HG03521 (cell line): ENCODE results near the gene ETFB.

Source experiments
- ATAC-seq: cut with Tn5 transposase; IDR thresholded peaks from one replicate; pipeline ENCODE4 v1.9.1; 2021; ENCODE audit warnings: mild to moderate bottlenecking, moderate library complexity; ENCODE audit not compliant: unreplicated experiment

The ETFB gene

GRCh38 chr19:51329411-51329810, 36.8 kb downstream of the ETFB start:
- ATAC-seq: no peak

- no peak for ATAC-seq
These were observed 38.9 kb downstream of the ETFB start for GRCh38 chr19:51327066-51328001.

DNA sequence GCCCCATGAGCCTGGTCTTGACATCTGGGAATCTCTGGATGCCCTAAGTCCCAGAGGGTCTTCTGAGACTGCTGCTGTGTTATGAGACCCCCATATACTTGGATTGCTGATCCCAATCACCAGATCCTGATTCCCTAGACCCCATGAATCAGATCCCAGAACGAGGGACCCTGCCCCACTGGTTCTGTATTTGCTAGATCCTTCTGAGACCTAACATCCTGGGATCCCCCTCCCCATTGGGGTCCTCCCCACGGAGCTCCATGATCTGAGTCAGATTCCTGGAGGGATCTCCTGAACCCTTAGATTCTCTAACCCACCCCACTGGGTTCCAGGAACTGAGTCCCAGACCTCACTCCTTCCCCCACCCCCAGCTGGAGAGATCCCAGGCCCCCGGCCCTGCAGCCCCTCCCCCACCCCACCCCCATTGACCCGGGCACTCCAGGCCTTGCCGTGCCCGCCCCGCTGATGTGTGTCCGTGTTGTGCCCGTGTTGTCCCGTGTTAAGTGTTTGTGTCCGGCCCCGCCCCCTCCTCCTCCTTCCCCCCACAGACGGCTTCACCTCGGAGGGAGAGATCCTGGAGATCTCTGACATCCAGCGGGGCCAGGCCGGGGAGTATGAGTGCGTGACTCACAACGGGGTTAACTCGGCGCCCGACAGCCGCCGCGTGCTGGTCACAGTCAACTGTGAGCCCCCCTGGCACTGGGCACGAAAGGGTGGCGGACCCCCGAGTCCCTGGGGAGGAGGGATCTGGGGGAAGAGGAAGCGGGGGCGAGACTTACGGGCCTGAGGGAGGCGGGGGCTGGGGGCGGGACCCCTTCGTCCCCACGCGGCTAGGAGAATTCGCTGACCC, 39.7 kb downstream of the ETFB start:
- ATAC-seq: no peak

- no peak for ATAC-seq
These were observed 40.8 kb downstream of the ETFB start for GRCh38 chr19:51325161-51325976.

- ATAC-seq: no peak
These were observed 42.1 kb downstream of the ETFB start for GRCh38 chr19:51324167-51324481.

DNA sequence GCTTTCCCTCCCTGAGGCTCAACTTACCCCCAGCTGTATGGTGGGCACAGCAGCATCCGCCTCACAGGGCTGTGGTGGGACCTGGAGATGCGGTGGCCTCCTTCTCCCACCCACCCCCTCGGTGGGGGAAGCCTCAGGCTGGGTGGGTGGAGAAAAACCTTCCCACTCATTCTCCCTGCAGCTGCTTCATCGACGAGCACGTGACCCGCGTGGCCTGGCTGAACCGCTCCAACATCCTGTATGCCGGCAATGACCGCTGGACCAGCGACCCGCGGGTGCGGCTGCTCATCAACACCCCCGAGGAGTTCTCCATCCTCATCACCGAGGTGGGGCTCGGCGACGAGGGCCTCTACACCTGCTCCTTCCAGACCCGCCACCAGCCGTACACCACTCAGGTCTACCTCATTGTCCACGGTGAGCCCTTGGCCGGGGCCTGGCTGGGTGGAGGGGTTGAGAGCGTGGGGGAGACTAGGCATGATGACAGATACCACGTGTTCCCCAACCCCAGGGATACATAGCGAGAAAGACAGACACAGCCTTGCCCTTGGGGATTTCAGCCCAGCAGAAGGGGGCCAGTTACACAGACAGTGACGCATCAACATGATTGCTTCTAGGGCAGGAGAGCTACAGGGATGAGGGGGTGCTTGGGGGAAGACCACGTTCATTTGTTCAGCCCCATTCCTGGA, 42.6 kb downstream of the ETFB start:
- ATAC-seq: no peak

DNA sequence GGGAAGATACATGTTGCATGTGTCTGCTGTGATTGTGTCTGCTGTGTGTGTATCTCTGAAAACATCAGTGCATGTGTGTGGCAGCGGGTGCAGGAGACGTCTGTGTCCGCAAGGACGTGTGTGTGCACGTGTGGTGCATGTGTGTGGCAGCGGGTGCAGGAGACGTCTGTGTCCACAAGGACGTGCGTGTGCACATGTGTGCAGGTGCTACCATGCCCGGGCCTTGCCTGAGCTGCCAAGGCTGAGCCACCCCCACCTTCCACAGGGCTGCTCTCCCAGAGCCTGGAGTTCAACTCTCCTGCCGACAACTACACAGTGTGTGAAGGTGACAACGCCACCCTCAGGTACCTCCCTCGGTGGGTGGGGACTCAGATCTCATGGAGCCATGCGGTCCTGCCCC, 44.4 kb downstream of the ETFB start:
- ATAC-seq: no peak

DNA sequence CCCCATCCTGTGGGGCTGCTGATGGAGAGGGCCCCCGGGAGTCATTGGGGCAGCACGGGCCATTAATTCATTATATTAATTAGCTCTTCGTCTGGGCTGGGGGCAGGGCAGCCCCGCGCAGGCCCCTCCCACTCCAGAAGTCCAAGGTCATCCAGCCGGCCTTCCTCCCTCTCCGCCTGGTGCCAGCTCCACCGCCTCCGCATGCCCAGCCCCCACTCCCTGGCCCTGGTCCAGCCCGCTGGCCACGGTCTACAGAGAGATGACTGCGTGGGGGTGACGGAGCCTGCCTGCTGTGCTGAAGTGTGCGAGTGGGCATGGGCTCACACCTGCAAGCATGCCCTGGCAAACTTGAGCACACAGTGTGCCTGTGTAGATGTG, 45.9 kb downstream of the ETFB start:
- no peak for ATAC-seq

GRCh38 chr19:51319649-51320279, 46.4 kb downstream of the ETFB start:
- ATAC-seq: no peak

DNA sequence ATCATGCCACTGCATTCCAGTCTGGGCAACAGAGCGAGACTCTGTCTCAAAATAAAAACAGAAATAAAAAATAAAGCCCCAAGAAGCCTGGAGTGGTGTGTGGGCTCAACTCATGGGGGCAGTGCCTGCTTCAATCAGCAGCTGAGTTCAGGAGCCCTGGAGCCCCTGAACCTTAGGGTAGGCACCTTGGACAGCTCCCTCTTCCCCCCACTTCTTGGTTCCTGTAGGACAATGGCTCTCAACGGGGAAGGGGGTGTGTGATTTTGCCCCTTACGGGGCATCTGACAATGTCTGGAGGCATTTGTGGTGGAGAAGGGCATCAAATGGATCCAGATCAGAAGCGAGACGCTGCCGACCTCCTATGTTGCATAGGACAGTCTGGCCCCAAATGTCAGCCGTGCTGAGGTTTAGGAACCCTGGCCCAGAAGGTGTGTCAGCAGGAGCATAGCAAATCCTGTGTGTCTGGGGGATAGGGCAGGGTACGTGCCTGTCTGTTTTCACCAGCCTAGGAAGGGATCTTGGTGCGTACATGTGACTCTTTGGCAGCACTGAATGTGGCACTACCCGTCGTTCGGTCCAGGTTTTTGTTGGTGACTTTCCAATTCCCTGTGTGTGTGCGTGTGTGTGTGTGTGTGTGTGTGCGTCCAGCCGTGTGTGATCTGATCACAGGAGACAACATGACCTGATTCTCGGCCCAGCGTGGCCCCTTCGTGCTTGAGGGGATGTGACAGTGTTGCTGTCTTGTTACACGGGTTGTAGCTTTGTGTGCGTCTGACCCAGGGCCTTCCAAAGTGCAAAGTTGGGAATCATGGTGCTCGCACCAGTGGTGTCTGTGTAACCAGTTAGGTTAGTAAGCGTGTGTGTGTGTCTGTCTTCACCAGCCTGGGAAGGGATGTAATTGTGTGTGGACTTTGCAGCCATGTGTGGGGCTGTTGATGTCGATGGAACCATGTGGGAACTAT, 47.2 kb downstream of the ETFB start:
- ATAC-seq: no peak

GRCh38 chr19:51317968-51318367, 48.2 kb downstream of the ETFB start:
- no peak for ATAC-seq

DNA sequence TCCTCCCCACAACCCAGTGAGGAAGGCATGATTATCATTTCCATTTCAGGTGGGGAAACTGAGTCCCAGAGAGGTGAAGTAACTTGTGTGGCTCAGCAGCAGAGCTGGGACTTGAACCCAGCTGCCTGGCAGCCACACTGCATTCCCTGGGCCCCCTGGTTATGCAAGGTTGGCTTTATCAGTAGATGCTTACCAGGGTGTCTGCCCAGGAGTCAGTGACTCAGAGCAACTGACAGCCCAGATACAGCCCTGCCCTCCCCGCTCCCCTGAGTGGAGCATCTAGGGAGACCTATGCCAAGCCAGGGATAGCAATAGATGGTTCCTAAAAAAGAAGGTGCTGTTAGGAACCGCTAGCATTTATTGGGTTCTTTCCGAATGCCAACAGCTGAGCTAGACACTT, 48.8 kb downstream of the ETFB start:
- ATAC-seq: no peak

DNA sequence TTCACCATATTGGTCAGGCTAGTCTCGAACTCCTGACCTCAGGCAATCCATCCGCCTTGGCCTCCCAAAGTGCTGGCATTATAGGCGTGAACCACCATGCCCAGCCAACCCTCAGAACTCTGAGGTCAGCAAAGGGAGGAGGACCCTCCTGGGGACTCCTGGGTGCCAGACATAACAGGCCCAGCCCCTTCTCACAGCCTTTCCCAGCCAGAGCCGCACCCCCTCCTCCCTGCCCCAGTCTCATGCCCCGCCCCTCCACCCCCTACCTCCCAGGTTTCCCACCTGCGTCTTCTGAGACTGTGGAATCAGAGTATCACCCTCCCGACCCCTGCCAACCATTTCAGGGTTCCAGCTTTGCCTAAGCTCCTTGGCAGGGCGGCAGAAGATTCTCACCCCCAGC, 49.5 kb downstream of the ETFB start:
- no peak for ATAC-seq

DNA sequence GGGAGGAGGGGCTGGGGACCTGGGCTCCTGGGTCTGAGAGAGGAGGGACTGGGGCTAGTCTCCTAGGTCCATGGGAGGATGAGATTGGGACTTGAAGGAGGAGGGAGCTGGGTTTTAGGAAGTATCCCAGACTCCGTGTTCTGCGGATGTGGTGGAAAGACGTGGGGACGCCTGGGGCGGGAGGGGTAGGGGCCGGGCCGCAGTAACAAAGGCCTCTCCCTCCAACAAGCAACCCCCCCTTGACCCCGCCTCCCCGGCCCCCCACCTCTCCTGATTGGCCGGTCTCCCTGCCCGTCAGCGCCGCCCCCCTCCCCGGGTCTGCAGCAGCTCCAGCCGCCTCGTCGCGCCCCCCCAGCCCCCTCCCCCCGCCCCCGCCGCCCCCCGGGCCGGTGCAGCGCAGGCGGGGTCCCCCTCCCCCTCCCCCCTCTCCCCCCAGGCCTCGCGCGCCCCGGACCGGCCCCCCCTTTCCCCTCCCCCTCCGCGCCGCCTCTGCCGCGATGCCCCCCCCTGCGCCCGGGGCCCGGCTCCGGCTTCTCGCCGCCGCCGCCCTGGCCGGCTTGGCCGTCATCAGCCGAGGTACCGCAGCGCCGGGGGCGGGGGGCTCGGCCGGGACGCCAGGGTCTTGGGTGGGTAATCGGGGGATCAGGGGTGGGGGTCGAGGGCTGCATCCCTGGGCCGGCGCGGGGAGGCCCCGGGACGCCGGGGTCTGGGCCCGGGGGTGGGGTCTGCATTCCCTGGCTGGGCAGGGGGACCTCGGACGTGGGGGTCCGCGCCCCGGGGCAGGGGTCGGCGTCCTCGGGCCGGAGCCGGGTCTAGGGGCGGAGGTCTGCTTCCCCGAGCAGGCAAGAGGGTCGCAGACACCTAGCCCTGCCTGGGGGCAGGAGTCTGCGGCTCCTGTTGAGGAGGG, 54.6 kb downstream of the ETFB start, which contains the start of gene IGLON5:
Gene IGLON5 (plus strand): TSS at position 294 of the 907 bp plus-strand sequence. CDS start 204 bp downstream, at position 498.
- ATAC-seq: no peak

- no peak for ATAC-seq
These were observed 60.7 kb downstream of the ETFB start for GRCh38 chr19:51305479-51305878.

- no peak for ATAC-seq
These were observed 64.9 kb downstream of the ETFB start for GRCh38 chr19:51301266-51301665.

DNA sequence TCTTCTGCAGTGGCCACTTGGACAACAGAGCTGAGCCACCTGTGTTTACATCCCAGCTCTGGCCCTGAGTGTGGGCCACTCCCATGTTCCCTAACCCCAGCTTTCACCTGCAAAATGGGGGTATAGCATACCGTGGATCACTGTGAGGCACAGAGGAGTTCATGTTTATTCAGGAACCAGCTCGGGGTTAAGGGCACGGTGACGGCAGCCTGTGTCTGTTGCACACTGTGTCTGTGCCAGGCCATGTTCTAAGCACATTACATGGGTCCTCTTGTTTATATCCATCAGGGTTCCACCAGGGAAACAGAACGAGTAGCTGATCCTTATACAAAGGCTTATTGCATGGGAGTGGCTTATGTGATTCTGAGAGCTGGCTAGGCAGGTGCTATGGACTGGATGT, 68.8 kb downstream of the ETFB start:
- no peak for ATAC-seq
